ENCODE data around the gene SLC26A8.
"Not testable (repeated sequence)": the region's sequence is repeated elsewhere in the genome, so short reads cannot be mapped to it uniquely, and the experiment has no call there.

Gene SLC26A8

DNA sequence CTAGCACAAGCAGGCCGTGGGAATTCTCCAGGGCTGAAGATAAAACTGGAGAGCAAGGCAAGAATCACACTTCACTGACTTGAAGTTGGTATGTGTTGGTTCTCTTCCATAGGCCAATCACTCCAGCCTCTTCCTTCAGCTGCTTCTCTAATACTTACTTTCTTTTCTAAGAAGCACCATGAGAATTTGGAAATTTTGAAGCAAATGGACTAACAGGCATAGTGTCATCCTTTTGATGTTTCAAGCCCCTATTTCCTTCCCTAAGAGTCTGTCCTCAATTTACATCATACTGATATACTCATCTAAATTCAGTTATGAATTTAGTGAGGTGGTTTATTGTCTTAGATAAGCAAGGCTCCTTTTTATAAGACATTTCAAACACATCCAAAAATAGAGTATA lies 24.0 kb downstream of the SLC26A8 start:
- DNase-seq = no peak

DNA sequence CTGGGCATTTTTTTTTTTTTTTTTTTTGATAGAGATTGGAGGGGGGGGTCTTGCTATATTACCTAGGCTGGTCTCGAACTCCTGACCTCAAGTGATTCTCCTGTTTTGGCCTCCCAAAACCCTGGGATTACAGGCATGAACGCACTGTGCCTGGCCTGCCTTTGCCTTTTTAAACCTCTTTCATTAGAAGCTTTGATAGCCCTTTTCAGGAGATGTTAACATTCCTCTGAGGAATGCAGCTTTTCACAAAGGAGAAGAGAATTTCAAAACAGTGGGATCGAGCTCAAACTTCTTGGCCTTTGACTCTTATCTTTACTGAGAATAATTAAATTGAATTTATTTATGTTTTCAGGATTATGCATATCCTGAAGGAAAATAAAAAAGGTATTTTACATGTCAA lies 31.3 kb downstream of the SLC26A8 start:
- DNase-seq = no peak

DNA sequence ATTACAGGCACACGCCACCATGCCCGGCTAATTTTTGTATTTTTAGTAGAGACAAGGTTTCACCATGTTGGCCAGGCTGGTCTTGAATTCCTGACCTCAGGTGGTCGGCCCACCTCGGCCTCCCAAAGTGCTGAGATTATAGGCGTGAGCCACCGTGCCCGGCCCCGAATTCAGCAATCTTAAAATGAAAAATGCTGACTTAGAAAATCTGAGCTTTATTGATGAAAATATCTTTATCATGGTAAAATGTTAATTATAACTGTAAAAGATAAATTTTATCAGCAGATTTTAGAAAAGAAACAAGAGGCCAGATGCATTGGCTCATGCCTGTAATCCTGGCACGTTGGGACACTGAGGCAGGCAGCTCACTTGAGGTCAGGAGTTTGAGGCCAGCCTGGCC lies 36.4 kb downstream of the SLC26A8 start:
- not testable (repeated sequence) for DNase-seq

DNA sequence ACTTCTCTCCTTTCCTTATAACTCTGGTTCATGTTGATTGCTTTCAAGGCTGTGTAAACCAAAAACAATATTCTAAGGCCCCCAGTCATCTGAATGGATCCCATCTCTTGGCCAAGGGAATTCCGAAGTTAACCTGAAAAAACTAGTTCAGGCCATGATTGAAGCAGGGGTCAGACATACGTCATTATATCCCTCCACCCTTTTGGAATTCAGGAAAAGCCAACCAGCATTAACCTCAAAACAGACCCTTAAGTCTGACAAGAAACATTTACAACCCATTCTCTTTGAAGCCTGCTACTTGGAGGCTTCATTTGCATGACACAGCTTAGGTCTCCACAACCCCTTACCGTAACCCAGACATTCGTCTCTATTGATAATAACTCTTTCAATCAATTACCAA lies 39.7 kb downstream of the SLC26A8 start:
- DNase-seq = no peak

DNA sequence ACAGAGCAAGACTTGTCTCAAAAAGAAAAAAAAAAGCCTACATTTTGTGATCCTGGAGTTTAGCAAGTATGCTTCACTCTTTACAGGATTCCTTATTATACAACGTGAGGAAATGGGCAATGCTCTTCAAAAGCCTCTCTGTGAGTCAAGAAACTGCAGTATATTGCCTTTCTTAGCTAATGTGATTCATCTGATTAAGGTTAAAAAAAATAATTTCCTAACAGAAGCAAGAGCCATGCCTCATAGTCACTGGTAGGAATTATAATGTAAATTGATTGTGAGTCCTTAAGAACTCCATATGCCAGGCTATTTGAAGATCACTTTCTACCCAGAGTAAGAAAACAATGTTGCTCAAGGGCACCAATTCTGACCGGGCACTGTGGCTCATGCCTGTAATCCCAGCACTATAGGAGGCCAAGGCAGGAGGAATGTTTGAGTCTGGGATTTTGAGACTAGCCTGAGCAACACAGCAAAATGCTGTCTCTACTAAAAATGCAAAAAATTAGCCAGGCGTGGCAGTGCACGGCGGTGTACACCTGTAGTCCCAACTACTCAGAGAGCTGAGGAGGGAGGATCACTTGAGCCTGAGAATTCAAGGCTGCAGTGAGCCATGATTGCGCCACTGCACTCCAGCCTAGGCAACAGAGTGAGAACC lies 43.3 kb downstream of the SLC26A8 start:
- no peak for DNase-seq

DNA sequence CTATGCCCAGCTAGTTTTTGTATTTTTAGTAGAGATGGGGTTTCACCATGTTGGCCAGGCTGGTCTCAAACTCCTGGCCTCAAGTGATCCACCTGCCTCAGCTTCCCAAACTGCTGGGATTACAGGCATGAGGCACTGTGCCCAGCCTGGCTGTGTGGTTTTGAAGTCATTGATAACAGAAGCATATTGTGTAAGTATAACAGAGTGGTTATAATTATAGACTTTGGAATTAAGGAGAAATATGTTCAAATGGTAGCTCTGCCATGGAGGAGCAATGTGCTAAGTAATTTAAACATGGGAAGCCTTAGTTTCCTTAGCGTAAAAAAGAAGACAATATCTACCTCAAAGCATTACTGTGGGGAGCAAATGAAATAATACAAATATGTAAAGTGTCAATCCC lies 44.3 kb downstream of the SLC26A8 start:
- DNase-seq = not testable (repeated sequence)

DNA sequence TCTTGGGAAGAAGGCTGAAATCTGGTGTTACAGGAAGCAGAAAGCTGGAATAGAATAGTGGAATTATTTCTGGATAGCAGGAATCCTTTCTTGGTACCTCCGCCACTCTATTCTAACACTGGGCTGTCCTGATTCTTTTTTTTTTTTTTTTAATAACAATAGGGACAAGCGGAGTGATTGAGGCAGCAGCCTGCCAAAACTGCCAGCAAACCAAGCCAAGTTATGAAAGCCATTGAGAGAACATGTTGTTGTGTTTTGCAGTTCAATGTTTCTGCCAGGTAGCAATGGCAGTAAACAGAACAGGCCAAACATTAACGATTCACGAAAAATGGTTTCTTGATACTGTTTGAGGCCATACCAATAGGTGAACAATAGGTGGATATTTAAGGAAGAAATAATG lies 47.1 kb downstream of the SLC26A8 start:
- DNase-seq = no peak

DNA sequence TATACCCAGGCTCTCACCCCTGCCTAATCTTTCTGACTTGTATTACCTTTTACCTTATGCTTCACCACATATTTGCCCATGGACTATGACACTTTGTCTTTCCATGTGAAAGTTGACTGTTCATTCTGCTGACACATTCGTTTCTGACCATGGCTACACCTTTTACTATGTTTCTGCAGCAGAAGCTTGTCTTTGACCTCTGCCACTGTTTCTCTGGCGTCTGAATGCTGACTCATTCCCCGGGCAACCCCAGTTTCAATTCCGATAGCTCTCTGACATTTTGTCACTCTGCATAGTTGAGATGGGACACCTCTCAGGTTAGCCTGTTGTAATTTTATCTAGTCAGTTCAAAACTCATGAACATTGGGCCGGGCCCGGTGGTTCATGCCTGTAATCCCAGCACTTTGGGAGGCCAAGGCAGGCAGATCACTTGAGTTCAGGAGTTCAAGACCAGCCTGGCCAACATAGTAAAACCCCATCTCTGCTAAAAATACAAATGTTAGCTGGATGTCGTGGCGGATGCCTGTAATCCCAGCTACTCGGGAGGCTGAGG lies 50.7 kb downstream of the SLC26A8 start:
- no peak for DNase-seq

DNA sequence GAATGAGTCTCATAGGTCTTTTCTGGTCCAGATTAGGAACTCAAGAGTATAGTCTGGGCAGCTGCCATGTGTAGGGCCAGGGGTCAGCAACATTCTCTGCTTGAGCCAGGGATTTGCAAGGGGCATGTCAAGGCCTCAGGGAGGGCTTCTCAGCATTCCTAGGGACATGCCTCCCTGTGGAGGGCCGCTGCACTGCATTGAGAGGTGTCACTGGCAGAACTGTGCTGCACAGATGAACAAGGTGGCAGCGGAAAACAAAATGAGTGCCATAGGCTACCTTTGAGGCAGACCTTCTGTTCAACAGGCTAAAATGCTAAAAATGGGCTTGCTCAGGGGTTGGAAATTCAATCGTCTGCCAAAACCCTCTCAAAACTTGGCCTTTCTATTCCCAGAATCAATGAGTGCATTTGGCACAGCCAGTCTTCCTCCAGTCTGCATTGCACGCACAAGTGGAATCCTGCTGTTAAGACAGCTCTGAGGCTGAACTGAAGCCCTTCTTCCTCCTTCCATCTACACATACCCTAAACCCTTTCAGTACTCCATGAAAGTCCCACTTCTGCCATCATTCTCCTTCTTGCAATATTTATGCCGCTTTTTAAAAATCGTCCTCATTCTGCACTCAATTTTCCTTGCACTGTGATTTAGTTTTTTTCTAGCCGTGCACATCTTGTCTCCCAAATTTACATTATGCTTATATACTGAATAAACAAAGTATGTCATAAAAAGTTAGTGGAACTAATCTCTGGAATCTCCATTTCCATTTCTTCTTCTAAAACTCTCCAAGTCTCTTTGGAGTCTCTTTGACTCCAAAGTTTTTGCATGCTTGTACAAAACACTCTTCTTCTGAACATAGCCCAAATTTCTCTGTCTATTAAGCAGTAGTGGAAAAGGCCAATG lies 51.7 kb downstream of the SLC26A8 start:
- DNase-seq = no peak

DNA sequence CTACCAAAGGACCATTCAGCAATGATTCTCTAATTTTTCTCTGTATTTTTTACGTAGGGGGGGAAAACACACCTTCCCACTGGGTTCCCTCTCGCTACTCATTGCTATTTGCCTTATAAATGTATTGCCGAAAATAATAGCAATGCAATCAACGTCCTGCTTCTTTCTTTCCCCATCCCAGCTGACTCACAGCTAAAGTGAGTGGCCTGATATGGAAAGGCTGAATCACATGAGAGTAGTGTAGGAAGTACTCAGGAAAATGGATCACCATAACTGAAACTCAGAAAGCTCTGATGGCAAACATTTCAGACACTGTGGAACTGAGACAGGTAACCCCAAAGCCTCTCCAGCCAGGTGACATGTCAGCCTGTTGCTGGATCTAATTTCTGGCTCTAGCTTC lies 54.3 kb downstream of the SLC26A8 start:
- DNase-seq = no peak

DNA sequence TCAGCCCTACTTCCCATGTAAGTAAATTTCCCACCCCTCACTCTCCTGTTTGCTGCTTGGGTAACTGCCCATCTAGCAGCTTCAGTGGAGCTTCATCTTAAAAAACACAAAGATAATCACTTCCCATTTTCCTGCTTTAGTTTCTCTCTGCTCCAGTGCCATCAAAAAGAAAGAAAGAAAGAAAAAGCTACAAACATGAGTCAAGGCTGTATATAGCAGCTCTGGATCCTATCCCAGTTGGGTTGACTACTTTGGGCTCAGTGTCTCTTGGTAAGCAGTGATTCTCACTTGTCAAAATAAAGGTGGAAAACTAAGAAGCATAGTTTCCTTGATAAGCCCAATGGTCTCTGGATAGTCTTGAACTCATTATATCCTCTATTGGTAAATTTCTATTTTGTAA lies 54.8 kb downstream of the SLC26A8 start:
- no peak for DNase-seq

DNA sequence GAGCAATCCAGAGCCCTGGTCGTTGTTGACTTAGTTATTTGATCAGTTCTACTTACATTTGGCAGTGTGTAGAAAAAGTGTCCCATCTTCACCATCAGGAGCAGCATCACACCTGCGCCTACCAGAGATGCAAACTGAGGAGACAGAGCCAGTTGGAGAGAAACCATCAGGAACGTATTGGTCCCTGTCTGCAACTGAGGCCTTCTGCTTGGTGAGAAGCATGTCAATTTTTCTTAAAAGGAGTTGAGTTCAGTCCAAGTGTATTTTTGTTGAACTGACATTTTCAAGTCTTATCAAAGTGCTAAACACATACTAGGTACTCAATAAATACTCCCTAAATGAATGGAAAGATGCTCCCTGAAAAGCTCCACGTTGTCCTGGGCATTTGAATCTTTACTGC lies 55.6 kb downstream of the SLC26A8 start:
- no peak for DNase-seq

DNA sequence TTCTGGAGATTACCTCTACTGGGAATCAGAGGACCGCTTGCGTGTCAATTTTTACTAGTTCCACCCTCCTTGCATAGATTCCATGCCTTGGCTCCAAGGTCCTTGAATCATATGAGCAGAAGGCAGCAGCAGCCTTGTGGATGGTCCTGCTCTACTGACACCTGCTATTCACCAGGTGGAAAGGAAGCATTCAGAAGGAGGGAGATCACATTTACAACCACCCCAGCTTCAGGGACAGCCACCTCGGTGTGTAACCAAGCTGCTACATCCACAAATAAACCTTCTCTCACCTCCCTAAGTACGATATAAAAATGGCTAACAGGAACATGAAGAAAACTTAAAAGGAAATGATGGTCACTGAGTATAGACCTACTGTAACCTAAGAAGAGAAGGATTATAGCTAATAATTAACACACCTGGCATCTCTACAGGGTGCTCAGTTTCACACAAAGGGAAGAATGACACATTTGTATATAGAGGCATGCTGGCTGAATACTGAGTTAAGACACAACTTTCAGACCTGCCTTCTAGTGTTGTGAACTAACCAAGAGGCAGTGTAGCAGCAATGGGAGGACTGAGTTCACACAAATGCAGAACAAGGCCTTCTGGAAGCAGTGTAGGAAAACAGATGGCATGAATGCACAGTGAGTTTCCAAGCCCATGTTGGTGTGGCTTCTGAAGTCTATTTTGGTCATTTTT lies 57.2 kb downstream of the SLC26A8 start:
- no peak for DNase-seq

DNA sequence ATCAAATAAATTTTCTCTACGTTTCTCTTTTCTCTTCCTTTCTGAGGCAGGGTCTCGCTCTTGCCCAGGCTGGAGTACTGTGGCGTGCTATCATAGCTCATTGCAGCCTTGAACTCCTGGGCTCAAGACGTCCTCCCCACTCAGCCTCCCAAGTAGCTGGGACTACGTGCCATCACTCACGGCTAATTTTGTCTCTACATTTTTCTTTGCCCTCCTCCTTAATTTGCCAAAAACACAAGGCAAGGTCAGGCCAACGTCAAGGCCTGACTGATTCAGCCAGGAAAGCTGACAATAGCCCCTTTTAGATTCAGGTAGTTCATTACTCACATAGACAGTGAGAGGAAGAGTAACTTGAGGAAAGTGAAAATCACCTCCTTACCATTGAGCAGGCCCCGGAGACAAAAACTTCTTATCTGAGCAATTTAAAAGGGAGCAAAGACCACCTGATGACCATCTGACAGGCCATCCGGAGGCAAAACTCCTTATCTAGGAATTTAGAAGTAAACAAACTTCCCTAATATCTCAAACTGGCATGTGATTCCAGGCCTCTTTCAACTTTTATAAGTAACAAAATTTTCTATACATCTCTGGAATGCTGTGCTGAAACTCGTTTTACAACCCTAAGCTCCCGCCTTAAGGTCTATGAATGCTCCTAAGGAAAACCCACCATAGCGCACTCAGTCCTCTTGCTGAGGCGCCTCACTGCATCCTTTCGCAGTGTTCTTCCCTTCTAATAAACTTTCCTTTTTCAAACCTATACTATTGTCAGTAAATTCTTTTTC lies 61.5 kb downstream of the SLC26A8 start:
- no peak for DNase-seq

DNA sequence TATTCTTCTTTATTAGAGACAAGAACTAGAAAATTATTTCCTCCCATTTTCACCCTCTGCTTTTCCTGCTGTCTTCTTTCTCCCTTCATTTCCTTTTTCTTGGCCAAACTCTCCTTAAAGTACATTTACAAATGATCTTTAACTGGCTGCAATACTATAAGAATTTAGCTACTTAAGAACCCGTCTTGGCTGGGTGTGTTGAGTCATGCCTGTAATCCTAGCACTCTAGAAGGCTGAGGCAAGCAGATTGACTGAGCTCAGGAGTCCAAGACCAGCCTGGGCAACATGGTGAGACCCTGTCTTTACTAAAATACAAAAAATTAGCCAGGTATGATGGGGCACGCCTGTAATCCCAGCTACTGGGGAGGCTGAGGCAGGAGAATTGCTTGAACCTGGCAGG lies 64.3 kb downstream of the SLC26A8 start:
- DNase-seq = no peak

DNA sequence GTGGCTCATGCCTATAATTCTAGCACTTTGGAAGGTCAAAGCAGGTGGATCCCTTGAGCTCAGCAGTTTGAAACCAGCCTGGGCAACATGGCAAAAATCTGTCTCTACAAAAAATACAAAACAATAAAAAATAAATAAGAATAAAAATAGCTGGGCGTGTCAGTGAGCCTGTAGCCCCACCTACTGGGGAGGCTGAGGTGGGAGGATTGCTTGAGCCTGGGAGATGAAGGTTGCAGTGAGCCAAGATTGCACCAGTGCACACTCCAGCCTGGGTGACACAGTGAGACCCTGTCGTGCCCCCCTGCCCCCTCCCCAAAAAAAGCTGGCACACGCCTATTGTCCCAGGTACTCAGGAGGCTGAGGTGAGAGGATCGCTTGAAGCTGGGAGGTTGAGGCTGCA lies 68.5 kb downstream of the SLC26A8 start:
- DNase-seq = no peak

DNA sequence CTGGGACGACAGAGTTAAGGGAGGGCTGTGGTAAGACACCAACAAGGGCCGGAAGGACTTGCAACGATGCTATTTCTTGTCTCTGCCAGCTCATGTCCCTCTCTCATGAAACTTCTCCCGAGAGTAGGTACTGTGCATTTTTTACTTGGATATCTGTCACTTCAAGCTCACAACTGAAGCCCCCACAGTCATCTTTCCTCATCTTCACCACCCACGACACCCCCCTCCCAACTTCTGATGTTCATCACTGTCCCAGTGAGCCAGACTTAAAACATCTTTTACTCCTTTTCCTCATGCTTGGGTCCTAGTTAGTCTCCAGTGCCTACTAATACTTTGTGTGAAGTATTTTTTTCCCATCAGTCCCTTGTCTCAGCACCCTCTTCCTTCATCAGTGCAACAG lies 68.9 kb downstream of the SLC26A8 start:
- no peak for DNase-seq

DNA sequence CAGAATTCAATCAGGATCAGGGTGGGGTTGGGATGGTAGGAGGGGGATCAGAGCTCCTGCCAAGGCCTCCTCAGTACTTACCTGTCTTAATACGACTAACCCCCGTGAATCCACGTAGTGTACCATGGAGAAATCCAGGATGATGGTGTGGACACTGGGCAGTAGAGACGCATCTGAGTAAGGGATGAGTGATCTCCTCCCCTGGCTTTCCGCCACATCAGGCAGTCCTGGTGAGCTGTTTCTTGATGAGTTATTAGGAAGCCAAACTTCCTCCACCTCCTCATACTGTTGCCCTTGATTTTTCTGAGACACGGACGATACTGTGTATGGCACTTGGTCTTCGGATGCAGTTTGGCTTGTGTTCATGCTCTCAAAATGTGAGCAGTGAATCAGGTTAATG lies 69.4 kb downstream of the SLC26A8 start:
- DNase-seq = no peak

DNA sequence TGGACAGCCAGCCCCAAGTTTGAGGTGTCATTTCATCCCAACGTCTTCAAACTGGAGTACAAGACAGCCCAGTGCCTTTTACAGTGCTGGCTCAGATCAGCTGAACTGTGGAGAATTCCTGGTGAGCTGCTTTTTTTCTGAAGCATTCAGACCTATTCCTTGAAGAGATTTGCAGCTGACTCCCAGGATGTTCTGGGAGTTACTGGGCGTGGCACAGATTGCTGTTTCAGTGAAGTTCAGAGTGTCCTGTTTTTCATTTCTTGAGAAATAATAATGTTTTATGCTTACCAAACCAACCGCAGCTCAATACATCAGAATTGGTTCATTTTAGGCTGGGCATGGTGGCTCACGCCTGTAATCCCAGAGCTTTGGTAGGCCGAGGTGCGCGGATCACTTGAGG lies 70.1 kb downstream of the SLC26A8 start:
- no peak for DNase-seq

DNA sequence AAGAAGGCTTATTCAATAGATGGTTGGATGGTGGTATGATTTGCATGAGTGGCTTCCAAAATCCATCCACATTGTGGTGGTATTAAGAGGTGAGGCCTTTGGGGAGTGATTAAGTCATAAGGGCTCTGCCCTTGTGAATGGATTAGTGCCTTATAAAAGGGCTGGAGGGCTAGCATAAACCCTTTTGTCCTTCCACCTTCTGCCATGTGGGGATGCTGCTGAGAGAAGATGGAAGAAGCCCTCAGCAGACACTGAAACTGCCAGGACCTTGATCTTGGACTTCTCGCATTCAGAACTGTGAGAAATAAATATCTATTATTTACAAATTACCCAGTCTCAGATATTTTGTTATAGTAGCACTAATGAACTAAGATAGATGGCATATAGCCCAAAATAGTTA lies 75.7 kb downstream of the SLC26A8 start:
- DNase-seq = no peak

DNA sequence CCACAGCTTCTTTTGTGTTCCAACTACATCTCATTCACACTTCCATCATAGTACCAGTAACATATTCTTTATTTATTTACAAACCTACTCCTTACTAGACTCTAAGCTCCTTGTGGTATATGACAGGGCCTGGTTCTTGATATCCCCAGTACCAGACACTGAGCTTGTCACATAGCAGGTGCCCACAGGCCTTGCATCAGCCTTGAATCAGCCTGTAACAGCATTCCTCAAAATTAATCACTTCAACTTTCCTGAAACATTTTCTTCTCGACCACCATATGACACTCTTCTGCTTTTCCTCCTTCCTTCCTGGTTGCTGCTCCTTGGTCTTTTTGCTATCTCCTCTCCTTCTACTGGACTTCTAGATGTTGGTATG lies 78.8 kb downstream of the SLC26A8 start:
- DNase-seq = no peak

DNA sequence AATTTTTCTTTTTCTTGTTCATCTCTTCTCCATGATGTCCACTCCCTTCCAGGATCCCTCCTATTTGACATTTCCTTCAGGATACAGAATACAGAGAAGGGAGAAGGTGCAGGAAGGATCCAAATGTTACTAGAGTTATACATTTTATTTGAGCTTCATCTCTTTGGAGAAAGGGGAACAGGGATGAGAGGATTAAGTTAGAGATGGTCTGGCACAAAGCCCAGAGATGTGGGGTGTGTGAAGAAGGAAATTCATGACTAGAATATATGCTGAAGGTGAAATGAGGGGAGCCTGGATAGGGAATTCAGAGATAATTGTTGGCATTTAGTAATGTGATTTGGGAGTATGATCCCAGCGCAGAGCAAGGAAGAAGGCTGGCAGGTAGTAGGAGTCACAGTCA lies 81.1 kb downstream of the SLC26A8 start:
- no peak for DNase-seq

DNA sequence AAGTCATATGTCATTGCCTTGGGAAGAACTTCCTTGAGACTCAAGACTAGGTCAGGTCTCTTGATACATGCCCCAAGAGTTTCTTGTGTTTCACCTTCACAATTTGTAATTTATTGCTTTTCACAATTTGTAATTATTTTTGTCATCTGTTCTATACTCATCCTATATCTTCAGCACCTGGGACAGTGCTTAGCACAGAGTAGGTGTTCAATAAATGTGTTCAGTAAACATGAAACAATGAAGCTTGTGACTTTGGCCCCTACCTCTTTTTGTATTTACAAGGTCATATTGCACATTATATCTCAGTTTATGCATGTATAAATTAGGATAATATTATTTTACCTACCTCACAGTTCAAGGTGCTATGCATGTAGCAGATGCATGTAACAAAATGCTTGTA lies 82.1 kb downstream of the SLC26A8 start:
- DNase-seq = no peak
